Measurements from ENCODE around the gene TBX2.

The TBX2 gene

GRCh38 chr17:61402978-61403800 is 3.5 kb downstream of the TBX2 start:
- no peak for FAIRE-seq

- FAIRE-seq, result no peak
These were observed 4.4 kb downstream of the TBX2 start for GRCh38 chr17:61403801-61404662.

- no peak for FAIRE-seq
These were observed 4.9 kb downstream of the TBX2 start for GRCh38 chr17:61404663-61404912.

GRCh38 chr17:61404913-61405685 is 5.5 kb downstream of the TBX2 start:
- no peak for FAIRE-seq

- no peak for FAIRE-seq
These were observed 6.3 kb downstream of the TBX2 start for GRCh38 chr17:61405686-61406536.

- FAIRE-seq, result no peak
These were observed 6.8 kb downstream of the TBX2 start for GRCh38 chr17:61406537-61406845.

- FAIRE-seq, result no peak
These were observed 7.6 kb downstream of the TBX2 start for GRCh38 chr17:61406971-61407911.

- FAIRE-seq, result no peak
These were observed 8.8 kb downstream of the TBX2 start for GRCh38 chr17:61408151-61409041.

- FAIRE-seq, result no peak
These were observed 9.9 kb downstream of the TBX2 start for GRCh38 chr17:61409301-61410112.

GRCh38 chr17:61410141-61411010 is 10.7 kb downstream of the TBX2 start:
- no peak for FAIRE-seq

- FAIRE-seq, result no peak
These were observed 11.3 kb downstream of the TBX2 start for GRCh38 chr17:61411011-61411260.

GRCh38 chr17:61411261-61412142 is 11.9 kb downstream of the TBX2 start:
- FAIRE-seq, result no peak

- FAIRE-seq, result no peak
These were observed 12.7 kb downstream of the TBX2 start for GRCh38 chr17:61412143-61412859.

GRCh38 chr17:61412860-61413660 is 13.4 kb downstream of the TBX2 start:
- no peak for FAIRE-seq

GRCh38 chr17:61413661-61414126 is 14.1 kb downstream of the TBX2 start:
- no peak for FAIRE-seq
